WTC11 (cell line): ENCODE data around the gene TRIAP1. TPM values are rescaled to one million over a fixed set of nuclear protein-coding genes. Genes with fewer than 3 reads are reported as not detected.

Experiments used
- ATAC-seq: fragments of 200-7000 bp; cut with Tn5 transposase; 2 replicates; pipeline ENCODE4 v1.10.0; 2021; ENCODE audit warnings: mild to moderate bottlenecking, moderate library complexity
- CTCF ChIA-PET: fragments of 300-600 bp; sonication (Branson Sonifier 250); formaldehyde crosslinking; loops from one replicate; lab custom pipeline; 2021; ENCODE audit warnings: antibody characterized with exemption; lab: Charles Lee
- POLR2A ChIA-PET: fragments of 350-600 bp; sonication (Branson Sonifier 250); formaldehyde crosslinking; loops from one replicate; lab custom pipeline; 2021; ENCODE audit warnings: antibody characterized with exemption; lab: Charles Lee
- DNase-seq: peaks from one replicate; pipeline ENCODE4 v3.0.0; 2021; ENCODE audit warnings: low spot score
- H3K27ac Mint-ChIP-seq: 2 replicates; pipeline ENCODE4 v1.8.0; 2021; ENCODE audit warnings: mixed read lengths
- H3K27me3 Mint-ChIP-seq: 2 replicates; pipeline ENCODE4 v1.8.0; 2021; ENCODE audit warnings: low read depth, mild to moderate bottlenecking, moderate library complexity, mixed read lengths
- H3K36me3 Mint-ChIP-seq: 2 replicates; pipeline ENCODE4 v1.8.0; 2021; ENCODE audit warnings: mixed read lengths
- H3K4me1 Mint-ChIP-seq: 2 replicates; pipeline ENCODE4 v1.8.0; 2022; ENCODE audit warnings: mixed read lengths
- H3K4me3 Mint-ChIP-seq: 2 replicates; pipeline ENCODE4 v1.8.0; 2021; ENCODE audit warnings: mild to moderate bottlenecking, moderate library complexity, mixed read lengths
- H3K9me3 Mint-ChIP-seq: 2 replicates; pipeline ENCODE4 v1.8.0; 2021; ENCODE audit warnings: mixed read lengths
- CBFB ChIP-seq: sonication (generic); formaldehyde crosslinking; IDR thresholded peaks from 2 replicates; pipeline ENCODE4 v1.8.1; 2022; ENCODE audit warnings: mild to moderate bottlenecking, low read depth, missing genetic modification reagents
- ESRRA ChIP-seq: sonication (generic); formaldehyde crosslinking; IDR thresholded peaks from 2 replicates; pipeline ENCODE4 v1.8.1; 2022; ENCODE audit warnings: mild to moderate bottlenecking, missing genetic modification reagents, borderline replicate concordance
- NR1H2 ChIP-seq: sonication (generic); formaldehyde crosslinking; IDR thresholded peaks from 2 replicates; pipeline ENCODE4 v1.9.0; 2021; ENCODE audit warnings: mild to moderate bottlenecking, moderate library complexity, missing genetic modification reagents
- NR2C2 ChIP-seq: sonication (generic); formaldehyde crosslinking; IDR thresholded peaks from 2 replicates; pipeline ENCODE4 v1.8.0; 2022; ENCODE audit warnings: mild to moderate bottlenecking, missing genetic modification reagents
- SMAD4 ChIP-seq: sonication (generic); formaldehyde crosslinking; IDR thresholded peaks from 2 replicates; pipeline ENCODE4 v1.8.0; 2022; ENCODE audit warnings: mild to moderate bottlenecking, missing genetic modification reagents
- TEAD1 ChIP-seq: sonication (generic); formaldehyde crosslinking; IDR thresholded peaks from 2 replicates; pipeline ENCODE4 v1.8.0; 2022; ENCODE audit warnings: mild to moderate bottlenecking, missing genetic modification reagents
- total RNA-seq: library from RNA; stranded (reverse); gene quantifications from 3 replicates; pipeline ENCODE4 v1.2.3, GENCODE V29; 2021
- TF ChIP-seq, protein P1 (sequence below): fragments of 250-450 bp; sonication (Bioruptor Pico); conservative IDR thresholded peaks from 2 replicates; pipeline ENCODE4 v1.9.0; 2021; ENCODE audit warnings: mild to moderate bottlenecking
- TF ChIP-seq, protein P2 (sequence below): fragments of 200-600 bp; IDR thresholded peaks from 2 replicates; pipeline ENCODE4 v1.8.0; 2022; ENCODE audit warnings: antibody characterized with exemption
- TF ChIP-seq, protein P3 (sequence below): sonication (generic); formaldehyde crosslinking; IDR thresholded peaks from 2 replicates; pipeline ENCODE4 v1.8.0; 2022; ENCODE audit warnings: mild to moderate bottlenecking, missing genetic modification reagents
- TF ChIP-seq, protein P4 (sequence below): sonication (generic); formaldehyde crosslinking; IDR thresholded peaks from 2 replicates; pipeline ENCODE4 v1.8.1; 2022; ENCODE audit warnings: low read depth, missing genetic modification reagents, borderline replicate concordance
- TF ChIP-seq, protein P5 (sequence below): sonication (generic); formaldehyde crosslinking; IDR thresholded peaks from 2 replicates; pipeline ENCODE4 v1.8.1; 2023; ENCODE audit warnings: mild to moderate bottlenecking, missing genetic modification reagents

Gene TRIAP1
- total RNA-seq, 1 experiment from 2014 or later, result 75.3 TPM

DNA sequence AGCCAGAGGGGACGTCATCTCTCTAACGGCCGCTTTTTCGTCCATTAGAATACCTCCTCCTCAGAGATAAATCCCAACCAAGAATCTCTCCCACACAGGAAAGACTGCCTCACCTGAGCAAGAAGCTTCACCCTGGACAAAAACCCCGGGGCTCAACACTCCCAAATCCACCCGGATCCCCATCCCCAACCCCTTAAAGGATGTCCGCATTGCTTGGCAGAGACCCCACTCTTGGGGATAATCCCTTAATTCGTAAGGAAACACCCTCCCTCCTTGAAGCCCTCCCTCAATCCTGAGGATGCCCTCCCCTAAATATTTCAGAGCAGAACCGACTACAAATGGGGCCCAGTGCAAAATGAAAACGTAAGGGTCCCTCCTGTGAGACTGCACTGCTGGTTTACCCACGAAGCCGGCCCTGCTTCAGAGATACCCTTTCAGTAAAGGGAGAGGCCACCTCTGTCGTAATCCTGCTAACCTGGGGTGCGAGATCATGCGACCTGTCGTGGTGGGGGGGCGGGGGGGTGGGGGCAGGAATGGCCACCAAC lies 49.1 kb upstream of the TRIAP1 start:
- no peaks in the 10 kb centered on the region for H3K27me3 Mint-ChIP-seq
- H3K36me3 Mint-ChIP-seq, result peaks cover 34% of the 10 kb centered on the region
- peak overlapping the region; percentile 93 for H3K4me3 Mint-ChIP-seq
- H3K27ac Mint-ChIP-seq, result peak overlapping the region; percentile 91
- TF ChIP-seq, protein P1, sequence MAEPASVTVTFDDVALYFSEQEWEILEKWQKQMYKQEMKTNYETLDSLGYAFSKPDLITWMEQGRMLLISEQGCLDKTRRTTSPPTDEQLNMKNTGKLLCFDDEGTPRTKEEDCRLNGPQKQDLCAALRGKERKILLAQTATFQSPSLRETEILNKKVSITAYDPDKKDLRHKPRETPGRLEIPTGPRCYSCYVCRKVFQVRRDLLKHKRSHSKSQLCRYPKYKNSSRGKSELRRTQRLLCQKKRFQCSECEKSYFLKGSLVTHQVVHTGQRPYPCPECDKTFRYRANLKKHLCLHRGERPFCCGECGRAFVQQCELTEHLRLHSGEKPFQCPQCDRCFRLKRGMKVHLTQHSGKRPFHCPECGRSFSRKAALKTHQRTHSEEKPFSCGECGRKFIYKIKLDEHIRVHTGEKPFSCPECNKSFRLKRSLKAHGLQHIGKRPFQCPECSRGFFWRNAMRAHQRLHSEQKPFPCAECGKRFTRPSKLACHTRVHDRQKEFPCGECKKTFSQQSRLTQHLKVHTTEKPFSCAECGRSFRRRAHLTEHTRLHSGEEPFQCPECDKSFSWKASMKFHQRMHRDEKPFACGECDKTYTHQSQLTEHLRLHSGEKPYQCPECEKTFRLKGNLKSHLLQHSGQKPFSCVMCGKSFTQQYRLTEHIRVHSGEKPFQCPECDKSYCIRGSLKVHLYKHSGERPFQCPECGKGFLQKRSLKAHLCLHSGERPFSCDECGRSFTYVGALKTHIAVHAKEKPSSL (CRISPR knock-in tag), result no peak
- TF ChIP-seq, protein P2, sequence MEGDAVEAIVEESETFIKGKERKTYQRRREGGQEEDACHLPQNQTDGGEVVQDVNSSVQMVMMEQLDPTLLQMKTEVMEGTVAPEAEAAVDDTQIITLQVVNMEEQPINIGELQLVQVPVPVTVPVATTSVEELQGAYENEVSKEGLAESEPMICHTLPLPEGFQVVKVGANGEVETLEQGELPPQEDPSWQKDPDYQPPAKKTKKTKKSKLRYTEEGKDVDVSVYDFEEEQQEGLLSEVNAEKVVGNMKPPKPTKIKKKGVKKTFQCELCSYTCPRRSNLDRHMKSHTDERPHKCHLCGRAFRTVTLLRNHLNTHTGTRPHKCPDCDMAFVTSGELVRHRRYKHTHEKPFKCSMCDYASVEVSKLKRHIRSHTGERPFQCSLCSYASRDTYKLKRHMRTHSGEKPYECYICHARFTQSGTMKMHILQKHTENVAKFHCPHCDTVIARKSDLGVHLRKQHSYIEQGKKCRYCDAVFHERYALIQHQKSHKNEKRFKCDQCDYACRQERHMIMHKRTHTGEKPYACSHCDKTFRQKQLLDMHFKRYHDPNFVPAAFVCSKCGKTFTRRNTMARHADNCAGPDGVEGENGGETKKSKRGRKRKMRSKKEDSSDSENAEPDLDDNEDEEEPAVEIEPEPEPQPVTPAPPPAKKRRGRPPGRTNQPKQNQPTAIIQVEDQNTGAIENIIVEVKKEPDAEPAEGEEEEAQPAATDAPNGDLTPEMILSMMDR, result no peak
- TF ChIP-seq NR1H2 (CRISPR knock-in tag) (no peak), ESRRA (CRISPR knock-in tag) (no peak), SMAD4 (CRISPR knock-in tag) (no peak), CBFB (CRISPR knock-in tag) (no peak), NR2C2 (CRISPR knock-in tag) (no peak)
- TF ChIP-seq, protein P3, sequence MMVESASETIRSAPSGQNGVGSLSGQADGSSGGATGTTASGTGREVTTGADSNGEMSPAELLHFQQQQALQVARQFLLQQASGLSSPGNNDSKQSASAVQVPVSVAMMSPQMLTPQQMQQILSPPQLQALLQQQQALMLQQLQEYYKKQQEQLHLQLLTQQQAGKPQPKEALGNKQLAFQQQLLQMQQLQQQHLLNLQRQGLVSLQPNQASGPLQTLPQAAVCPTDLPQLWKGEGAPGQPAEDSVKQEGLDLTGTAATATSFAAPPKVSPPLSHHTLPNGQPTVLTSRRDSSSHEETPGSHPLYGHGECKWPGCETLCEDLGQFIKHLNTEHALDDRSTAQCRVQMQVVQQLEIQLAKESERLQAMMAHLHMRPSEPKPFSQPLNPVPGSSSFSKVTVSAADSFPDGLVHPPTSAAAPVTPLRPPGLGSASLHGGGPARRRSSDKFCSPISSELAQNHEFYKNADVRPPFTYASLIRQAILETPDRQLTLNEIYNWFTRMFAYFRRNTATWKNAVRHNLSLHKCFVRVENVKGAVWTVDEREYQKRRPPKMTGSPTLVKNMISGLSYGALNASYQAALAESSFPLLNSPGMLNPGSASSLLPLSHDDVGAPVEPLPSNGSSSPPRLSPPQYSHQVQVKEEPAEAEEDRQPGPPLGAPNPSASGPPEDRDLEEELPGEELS (CRISPR knock-in tag), result no peak
- TF ChIP-seq, protein P4, sequence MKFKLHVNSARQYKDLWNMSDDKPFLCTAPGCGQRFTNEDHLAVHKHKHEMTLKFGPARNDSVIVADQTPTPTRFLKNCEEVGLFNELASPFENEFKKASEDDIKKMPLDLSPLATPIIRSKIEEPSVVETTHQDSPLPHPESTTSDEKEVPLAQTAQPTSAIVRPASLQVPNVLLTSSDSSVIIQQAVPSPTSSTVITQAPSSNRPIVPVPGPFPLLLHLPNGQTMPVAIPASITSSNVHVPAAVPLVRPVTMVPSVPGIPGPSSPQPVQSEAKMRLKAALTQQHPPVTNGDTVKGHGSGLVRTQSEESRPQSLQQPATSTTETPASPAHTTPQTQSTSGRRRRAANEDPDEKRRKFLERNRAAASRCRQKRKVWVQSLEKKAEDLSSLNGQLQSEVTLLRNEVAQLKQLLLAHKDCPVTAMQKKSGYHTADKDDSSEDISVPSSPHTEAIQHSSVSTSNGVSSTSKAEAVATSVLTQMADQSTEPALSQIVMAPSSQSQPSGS (CRISPR knock-in tag), result no peak
- DNase-seq, result no peak
- peaks cover 33% of the 10 kb centered on the region for H3K4me1 Mint-ChIP-seq
- ChIA-PET CTCF (interaction anchor here (0.5 to 2.4 kb wide), 12 partner anchors 9 to 193 kb away, joined by 3 to 22 read pairs (median 5); partner anchors contain the start of genes POP5, SIRT4 and SRSF9), POLR2A (interaction anchor here (0.6 to 2.7 kb wide), 12 partner anchors 9 to 1221 kb away, joined by 3 to 9 read pairs (median 3); partner anchors contain the start of genes RNF10 and SRSF9)
- H3K9me3 Mint-ChIP-seq, result no peaks in the 10 kb centered on the region
- peak; percentile 3 for ATAC-seq

DNA sequence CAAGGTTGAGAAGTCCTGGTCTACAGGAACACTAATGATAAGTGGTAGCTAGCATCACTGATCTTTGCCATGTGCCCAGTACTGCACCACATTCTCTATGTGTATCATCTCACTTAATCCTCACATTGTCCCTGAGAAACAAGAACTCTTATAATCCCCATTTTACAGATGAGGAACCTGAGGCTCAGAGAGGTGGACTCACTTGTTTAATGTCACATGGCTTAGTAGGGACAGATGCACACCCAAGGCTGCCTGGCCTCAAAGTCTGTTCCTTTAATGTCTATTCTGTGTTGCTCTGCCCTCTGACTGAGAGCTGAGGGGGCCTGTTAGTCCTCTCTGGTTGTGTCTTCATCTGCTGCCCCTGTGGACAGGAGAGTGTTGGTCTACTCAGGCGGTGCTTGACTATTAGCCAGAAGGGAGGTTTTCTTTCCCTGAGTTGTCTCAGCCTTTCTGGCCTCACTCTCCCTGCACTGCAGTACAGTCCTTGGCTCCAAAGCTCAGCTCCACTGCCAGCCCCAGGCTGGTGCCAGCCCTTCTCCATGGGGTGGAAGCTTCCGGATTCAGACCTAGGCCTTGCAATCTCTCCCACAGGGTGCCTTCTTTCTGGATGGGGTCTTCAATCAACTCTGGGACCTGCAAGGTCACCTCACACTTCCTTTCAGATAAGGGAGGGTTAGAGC lies 44.8 kb upstream of the TRIAP1 start:
- ChIA-PET CTCF (interaction anchor here (1.8 kb wide), 1 partner anchor 22 kb away, joined by 9 read pairs; the partner anchor contains the start of gene SRSF9), POLR2A (interaction anchor here (0.6 kb wide), 1 partner anchor 343 kb away, joined by 4 read pairs; no protein-coding TSS in a partner anchor)
- no peaks in the 10 kb centered on the region for H3K36me3 Mint-ChIP-seq
- peaks cover 10% of the 10 kb centered on the region for H3K4me1 Mint-ChIP-seq
- no peak overlapping the region for H3K4me3 Mint-ChIP-seq
- H3K27ac Mint-ChIP-seq, result no peak overlapping the region; the same call in 1 of the 2 replicates
- no peaks in the 10 kb centered on the region for H3K9me3 Mint-ChIP-seq
- no peak for DNase-seq
- TF ChIP-seq, protein P5, sequence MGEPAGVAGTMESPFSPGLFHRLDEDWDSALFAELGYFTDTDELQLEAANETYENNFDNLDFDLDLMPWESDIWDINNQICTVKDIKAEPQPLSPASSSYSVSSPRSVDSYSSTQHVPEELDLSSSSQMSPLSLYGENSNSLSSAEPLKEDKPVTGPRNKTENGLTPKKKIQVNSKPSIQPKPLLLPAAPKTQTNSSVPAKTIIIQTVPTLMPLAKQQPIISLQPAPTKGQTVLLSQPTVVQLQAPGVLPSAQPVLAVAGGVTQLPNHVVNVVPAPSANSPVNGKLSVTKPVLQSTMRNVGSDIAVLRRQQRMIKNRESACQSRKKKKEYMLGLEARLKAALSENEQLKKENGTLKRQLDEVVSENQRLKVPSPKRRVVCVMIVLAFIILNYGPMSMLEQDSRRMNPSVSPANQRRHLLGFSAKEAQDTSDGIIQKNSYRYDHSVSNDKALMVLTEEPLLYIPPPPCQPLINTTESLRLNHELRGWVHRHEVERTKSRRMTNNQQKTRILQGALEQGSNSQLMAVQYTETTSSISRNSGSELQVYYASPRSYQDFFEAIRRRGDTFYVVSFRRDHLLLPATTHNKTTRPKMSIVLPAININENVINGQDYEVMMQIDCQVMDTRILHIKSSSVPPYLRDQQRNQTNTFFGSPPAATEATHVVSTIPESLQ (CRISPR knock-in tag), result no peak
- TF ChIP-seq TEAD1 (CRISPR knock-in tag), result no peak
- H3K27me3 Mint-ChIP-seq, result no peaks in the 10 kb centered on the region
- no peak for ATAC-seq
